Fibroblast of pulmonary artery (primary cell): ENCODE results near the gene XCL1.
A peak's percentile ranks its signal among the peaks of the same experiment; 100 is the strongest.
"Not testable (repeated sequence)": the region's sequence is repeated elsewhere in the genome, so short reads cannot be mapped to it uniquely, and the experiment has no call there.

Experiments used
- DNase-seq: peaks from one replicate; pipeline ENCODE4 v3.0.0-alpha.2; 2010; ENCODE audit warnings: low read depth
- H3K4me3 ChIP-seq: replicated peaks from 2 replicates; pipeline ENCODE4 v1.5.1; 2011; ENCODE audit warnings: low read depth, mild to moderate bottlenecking, control low read depth, low read length, moderate library complexity
- TF ChIP-seq, protein P1 (sequence below): IDR thresholded peaks from 2 replicates; pipeline ENCODE4 v1.5.1; 2011; ENCODE audit warnings: mild to moderate bottlenecking, control low read depth, low read length, inconsistent platforms; ENCODE audit errors: missing control alignments

XCL1 gene

DNA sequence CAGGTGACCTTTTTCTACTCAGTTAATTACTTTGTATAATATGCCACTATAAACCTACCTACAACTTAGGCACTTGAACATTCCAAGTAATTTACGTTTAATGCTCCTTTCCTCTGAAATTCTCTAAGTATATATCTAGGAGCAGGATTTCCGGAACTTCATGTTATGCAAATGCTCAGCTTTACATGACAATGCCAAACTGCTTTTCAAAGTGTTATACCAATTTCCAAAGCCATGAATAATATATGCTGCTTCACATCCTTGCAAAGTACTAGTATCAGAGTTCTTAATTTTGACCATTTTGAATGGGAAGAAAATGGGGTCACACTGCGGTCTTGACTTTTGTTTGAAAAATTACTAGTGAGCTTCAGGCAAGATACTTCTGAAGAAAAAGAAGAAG lies 5.8 kb upstream of the XCL1 start:
- TF ChIP-seq, protein P1, sequence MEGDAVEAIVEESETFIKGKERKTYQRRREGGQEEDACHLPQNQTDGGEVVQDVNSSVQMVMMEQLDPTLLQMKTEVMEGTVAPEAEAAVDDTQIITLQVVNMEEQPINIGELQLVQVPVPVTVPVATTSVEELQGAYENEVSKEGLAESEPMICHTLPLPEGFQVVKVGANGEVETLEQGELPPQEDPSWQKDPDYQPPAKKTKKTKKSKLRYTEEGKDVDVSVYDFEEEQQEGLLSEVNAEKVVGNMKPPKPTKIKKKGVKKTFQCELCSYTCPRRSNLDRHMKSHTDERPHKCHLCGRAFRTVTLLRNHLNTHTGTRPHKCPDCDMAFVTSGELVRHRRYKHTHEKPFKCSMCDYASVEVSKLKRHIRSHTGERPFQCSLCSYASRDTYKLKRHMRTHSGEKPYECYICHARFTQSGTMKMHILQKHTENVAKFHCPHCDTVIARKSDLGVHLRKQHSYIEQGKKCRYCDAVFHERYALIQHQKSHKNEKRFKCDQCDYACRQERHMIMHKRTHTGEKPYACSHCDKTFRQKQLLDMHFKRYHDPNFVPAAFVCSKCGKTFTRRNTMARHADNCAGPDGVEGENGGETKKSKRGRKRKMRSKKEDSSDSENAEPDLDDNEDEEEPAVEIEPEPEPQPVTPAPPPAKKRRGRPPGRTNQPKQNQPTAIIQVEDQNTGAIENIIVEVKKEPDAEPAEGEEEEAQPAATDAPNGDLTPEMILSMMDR, result no peak
- no peak for DNase-seq
- H3K4me3 ChIP-seq, result no peak overlapping the region

DNA sequence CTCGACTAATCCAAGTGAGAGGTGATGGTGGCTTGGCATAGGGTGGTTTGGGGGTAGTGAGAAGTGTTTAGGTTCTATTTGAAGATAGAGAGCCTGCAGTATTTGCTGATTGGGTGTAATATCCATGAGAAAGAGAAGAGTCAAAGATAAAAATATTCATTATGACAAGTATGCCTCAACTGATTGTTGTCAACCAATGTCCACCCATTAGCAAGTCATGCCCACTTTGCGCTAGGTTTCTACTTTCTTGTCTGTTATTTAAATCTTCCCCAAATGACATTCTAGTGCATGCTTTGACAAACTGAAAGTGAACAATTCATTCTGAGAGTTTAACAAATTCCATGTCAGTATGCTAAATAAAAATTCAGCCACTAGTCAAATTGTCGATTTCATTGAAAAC lies 3.8 kb upstream of the XCL1 start:
- TF ChIP-seq, protein P1, result no peak
- DNase-seq, result no peak
- H3K4me3 ChIP-seq, result no peak overlapping the region

DNA sequence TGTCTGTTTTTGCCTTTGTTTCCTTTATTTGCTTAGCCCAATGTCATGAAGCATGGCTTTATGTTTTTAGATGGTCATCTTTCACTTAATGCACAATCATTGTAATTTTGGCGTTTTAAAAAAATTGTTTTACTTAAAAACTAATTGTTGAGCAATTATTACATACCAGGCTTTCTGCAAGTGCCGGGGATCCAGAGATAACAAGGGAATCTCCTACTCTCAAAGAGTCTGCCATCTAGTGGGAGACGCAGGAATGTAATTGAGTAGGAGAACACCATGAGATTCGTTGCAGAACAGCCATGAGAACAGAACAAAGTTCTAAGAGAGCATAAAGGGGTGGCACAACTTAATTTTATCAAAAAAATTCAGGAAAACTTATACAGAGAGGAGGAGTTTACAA lies 2.2 kb upstream of the XCL1 start:
- H3K4me3 ChIP-seq, result not testable (repeated sequence)
- peak; percentile 61 for DNase-seq

- not testable (repeated sequence) for H3K4me3 ChIP-seq, DNase-seq
Observed at GRCh38 chr1:168578531-168579185, 2.3 kb downstream of the XCL1 start.

DNA sequence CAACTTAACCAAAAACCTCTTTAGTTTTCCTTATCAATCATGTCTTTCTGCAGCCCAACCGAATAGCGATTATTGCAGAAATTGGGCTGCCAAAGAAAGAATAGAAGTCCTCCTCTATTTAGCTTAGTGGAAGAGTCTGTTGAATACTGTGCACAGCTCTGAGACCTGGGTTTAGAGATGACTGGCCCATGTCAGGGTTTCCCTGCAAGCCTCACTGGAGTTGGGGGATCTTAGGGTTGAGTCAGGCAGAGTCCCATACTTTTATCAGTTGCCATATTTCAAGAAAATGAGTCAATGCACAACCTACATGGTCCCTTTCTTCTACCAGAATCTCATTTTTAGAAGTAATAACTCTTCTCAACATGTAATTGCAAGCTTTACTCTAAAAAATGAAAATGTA lies 3.9 kb downstream of the XCL1 start:
- not testable (repeated sequence) for DNase-seq

DNA sequence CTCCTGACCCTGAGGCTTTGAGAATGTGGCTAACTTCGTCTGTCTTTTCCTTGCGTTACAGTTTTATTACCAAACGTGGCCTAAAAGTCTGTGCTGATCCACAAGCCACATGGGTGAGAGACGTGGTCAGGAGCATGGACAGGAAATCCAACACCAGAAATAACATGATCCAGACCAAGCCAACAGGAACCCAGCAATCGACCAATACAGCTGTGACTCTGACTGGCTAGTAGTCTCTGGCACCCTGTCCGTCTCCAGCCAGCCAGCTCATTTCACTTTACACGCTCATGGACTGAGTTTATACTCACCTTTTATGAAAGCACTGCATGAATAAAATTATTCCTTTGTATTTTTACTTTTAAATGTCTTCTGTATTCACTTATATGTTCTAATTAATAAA lies 4.6 kb downstream of the XCL1 start:
- H3K4me3 ChIP-seq, DNase-seq: not testable (repeated sequence)

More for the DNA sequence above, 3.9 kb downstream of the XCL1 start:
- not testable (repeated sequence) for H3K4me3 ChIP-seq

GRCh38 chr1:168581817-168582572 lies 5.6 kb downstream of the XCL1 start:
- H3K4me3 ChIP-seq, result no peak overlapping the region
- TF ChIP-seq, protein P1, result no peak
- DNase-seq, result no peak

DNA sequence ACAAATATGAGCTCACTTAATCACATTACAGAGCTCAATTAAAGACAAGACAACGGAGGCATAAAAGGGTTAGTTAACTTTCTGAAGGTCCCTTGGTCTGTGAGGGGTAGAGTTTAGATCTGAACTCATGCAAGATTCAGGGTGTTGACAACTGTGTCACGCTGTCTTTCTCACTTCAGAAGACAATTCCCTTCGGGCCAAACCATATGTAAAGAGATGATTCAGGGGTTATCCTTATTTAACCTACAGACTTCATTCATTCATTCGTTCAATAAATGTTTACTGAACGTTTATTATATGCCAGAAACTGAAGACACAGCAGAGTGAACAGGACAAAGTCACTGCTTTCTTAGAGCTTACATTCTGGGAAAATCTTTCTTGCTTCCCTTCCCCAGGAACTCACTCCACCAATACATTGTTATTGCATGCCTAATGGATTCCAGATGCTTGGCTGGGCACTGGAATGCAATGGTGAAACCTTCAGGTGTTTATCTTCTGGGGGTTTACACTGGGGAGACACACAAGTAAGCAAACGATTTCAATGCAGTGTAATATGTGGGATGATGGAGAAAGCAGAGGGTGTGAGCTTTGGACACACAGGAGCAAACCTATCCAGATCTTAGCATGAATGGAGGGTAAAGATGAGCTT lies 6.4 kb downstream of the XCL1 start:
- peak; percentile 4 for DNase-seq
- TF ChIP-seq, protein P1, result no peak
- no peak overlapping the region for H3K4me3 ChIP-seq

- no peak for DNase-seq
- TF ChIP-seq, protein P1, result no peak
- H3K4me3 ChIP-seq, result no peak overlapping the region
Observed at GRCh38 chr1:168583571-168583970, 7.2 kb downstream of the XCL1 start.
